HUES64 (cell line): ENCODE results near the gene GASK1B.

Experiments used
- H3K27ac ChIP-seq: 2 replicates; pipeline ENCODE4 v1.7.0; 2013; ENCODE audit warnings: low read depth, low read length, inconsistent platforms
- H3K27me3 ChIP-seq: 2 replicates; pipeline ENCODE4 v1.6.1; 2013; ENCODE audit warnings: mild to moderate bottlenecking, low read length; ENCODE audit not compliant: insufficient read depth
- H3K36me3 ChIP-seq: 2 replicates; pipeline ENCODE4 v1.6.1; 2013; ENCODE audit warnings: mild to moderate bottlenecking, low read length; ENCODE audit not compliant: insufficient read depth
- H3K4me1 ChIP-seq: 2 replicates; pipeline ENCODE4 v1.6.1; 2013; ENCODE audit warnings: mild to moderate bottlenecking, low read length, moderate library complexity; ENCODE audit not compliant: insufficient read depth
- H3K4me3 ChIP-seq: 2 replicates; pipeline ENCODE4 v1.5.1; 2013; ENCODE audit warnings: mild to moderate bottlenecking, low read length, moderate library complexity
- H3K9ac ChIP-seq: 2 replicates; pipeline ENCODE4 v1.6.1; 2013; ENCODE audit warnings: mild to moderate bottlenecking, low read depth, low read length
- H3K9me3 ChIP-seq: 2 replicates; pipeline ENCODE4 v1.6.1; 2013; ENCODE audit warnings: low read depth, low read length; ENCODE audit not compliant: insufficient read depth
- WGBS: fragments of 150-250, 120-280 bp; methylation state at CpG from one replicate; pipeline ENCODE4 v1.1.7; 2013; ENCODE audit warnings: missing lambda C conversion rate; 5-methylcytosine and 5-hydroxymethylcytosine counted together

GASK1B gene

DNA sequence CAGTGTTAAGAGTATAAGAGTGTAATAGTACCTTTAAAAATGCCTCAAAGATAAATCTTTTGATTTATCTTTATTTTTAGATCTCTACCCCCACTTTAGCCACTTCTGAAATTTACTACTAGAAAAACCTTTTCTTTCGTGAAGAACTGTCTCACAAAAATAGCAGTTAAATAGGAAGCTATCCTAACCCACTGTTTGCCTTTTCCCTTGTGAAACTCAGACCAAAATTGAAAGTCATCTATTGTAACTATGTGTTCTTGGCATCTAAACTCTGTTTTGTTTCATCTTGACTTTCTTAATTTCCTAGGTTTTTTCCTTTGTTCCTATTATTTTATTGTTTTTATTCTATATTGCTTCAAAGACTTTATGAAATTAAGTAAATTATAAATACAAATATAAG is 29.7 kb upstream of the GASK1B start:
- no peaks in the 10 kb centered on the region for H3K27me3 ChIP-seq
- no peaks in the 10 kb centered on the region for H3K36me3 ChIP-seq
- H3K9me3 ChIP-seq = no peaks in the 10 kb centered on the region
- WGBS = 100% methylated on average over 1 of the region's 1 CpG
- no peak overlapping the region for H3K27ac ChIP-seq
- H3K4me1 ChIP-seq = no peaks in the 10 kb centered on the region
- H3K4me3 ChIP-seq = no peak overlapping the region
- no peak overlapping the region for H3K9ac ChIP-seq

DNA sequence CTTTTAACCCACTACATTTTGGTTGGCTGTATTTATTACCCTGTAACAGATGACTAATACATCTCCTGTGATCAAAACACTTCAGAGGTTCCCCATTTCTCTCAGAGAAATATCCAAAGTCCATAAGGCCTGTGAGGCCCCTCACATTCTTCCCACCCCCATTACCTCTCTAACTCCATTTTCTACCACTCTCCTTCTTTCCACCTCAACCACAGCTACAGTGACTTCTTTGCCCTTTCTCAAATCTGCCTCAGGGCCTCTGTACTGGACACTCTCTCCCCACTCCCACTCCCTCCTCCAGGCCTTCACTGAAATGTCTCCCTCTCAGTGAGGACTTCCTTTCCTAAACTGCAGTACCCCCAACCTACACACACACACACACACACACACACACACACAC is 29.1 kb upstream of the GASK1B start:
- no peaks in the 10 kb centered on the region for H3K27me3 ChIP-seq
- H3K36me3 ChIP-seq = no peaks in the 10 kb centered on the region
- H3K4me3 ChIP-seq = no peak overlapping the region
- H3K27ac ChIP-seq = no peak overlapping the region
- no peaks in the 10 kb centered on the region for H3K4me1 ChIP-seq
- H3K9ac ChIP-seq = no peak overlapping the region
- H3K9me3 ChIP-seq = no peaks in the 10 kb centered on the region

DNA sequence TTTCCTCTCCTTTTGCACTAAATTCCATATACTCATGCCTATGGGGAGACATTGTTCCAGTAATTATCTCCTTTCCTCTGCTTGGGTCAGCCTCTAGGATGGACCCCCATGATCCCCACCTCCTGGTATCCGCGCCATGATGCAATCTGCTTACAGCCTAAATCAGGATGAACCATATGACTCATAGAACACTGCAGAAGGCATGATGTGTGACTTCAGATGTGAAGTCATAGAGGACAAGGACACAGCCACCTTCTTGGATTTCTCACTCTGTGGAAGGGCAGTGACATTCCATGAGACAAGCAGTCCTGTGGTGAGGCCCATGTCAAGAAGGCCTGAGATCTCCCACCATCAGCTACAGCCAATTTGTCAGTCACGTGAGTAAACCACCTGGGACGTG is 28.5 kb upstream of the GASK1B start:
- Histone ChIP-seq H3K9me3 (no peaks in the 10 kb centered on the region), H3K4me3 (no peak overlapping the region), H3K9ac (no peak overlapping the region), H3K27me3 (no peaks in the 10 kb centered on the region), H3K27ac (no peak overlapping the region), H3K36me3 (no peaks in the 10 kb centered on the region), H3K4me1 (no peaks in the 10 kb centered on the region)
- 97% methylated on average over 4 of the region's 4 CpGs for WGBS

GRCh38 chr4:158200214-158200613 is 27.4 kb upstream of the GASK1B start:
- H3K4me1 ChIP-seq = no peaks in the 10 kb centered on the region
- no peaks in the 10 kb centered on the region for H3K27me3 ChIP-seq
- 85% methylated on average over 3 of the region's 3 CpGs for WGBS
- no peak overlapping the region for H3K9ac ChIP-seq
- no peaks in the 10 kb centered on the region for H3K36me3 ChIP-seq
- H3K4me3 ChIP-seq = no peak overlapping the region
- no peak overlapping the region for H3K27ac ChIP-seq
- no peaks in the 10 kb centered on the region for H3K9me3 ChIP-seq

DNA sequence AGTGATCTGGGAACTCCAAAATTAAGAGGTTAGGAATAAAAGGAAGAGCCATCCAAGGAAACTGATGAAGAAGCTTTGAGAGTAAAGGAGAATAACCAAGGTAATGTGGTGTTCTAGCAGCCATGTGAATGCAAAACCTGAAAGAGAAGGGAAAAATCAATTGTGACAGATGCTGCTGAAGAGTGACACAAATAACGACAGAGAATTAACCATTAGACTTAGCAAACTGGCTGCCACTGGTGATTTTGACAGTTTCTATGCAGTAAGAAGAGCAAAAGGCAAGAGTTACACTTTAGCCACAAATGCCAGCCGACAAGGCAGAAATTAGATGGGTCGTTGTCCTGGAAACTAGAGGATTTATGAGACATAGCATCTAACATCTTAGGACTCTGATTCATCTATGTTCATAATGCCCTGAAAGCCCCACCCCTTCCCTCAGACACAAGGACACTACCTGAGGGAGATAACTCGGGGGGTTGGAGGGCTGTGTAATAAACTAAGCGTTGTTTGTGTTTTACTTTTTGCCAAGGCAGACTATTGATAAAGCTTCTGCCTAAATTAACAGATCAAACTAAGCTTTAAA is 24.5 kb upstream of the GASK1B start:
- Histone ChIP-seq H3K36me3 (no peaks in the 10 kb centered on the region), H3K9ac (no peak overlapping the region), H3K27me3 (no peaks in the 10 kb centered on the region), H3K4me1 (no peaks in the 10 kb centered on the region), H3K4me3 (no peak overlapping the region), H3K27ac (no peak overlapping the region), H3K9me3 (no peaks in the 10 kb centered on the region)
- 95% methylated on average over 3 of the region's 5 CpGs for WGBS

- Histone ChIP-seq H3K9ac (no peak overlapping the region), H3K9me3 (no peaks in the 10 kb centered on the region), H3K4me3 (no peak overlapping the region), H3K36me3 (no peaks in the 10 kb centered on the region), H3K27me3 (no peaks in the 10 kb centered on the region), H3K27ac (no peak overlapping the region), H3K4me1 (no peaks in the 10 kb centered on the region)
- WGBS = 100% methylated on average over 1 of the region's 1 CpG
These were observed 22.5 kb upstream of the GASK1B start for GRCh38 chr4:158195297-158195696.

DNA sequence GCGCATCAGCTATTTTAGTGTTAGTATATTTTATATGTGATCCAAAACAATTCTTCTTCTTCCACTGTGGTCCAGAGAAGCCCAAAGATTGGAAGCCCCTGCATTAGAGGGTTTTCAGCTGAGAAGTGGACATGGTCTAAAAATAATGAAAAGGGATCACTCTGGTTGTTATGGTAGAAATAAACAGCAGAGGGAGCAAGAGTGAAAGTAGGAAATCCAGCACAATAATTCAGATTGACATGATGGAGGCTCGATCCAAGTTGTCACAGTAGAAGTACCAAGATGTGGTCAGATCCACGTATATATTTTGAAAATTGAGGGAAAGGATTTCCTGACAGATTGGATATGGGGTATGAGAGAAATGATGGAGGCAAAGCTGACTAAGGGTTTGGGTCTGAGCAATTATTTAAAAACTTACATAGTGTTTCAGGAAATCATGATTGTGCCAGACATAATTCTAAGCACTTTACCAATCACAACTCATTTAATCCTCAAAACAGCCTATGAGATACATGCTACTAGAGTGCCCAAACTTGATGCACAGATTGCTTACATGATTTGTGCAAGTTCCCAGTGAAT is 20.4 kb upstream of the GASK1B start:
- Histone ChIP-seq H3K9ac (no peak overlapping the region), H3K4me1 (no peaks in the 10 kb centered on the region), H3K27ac (no peak overlapping the region), H3K27me3 (no peaks in the 10 kb centered on the region), H3K9me3 (no peaks in the 10 kb centered on the region), H3K36me3 (no peaks in the 10 kb centered on the region), H3K4me3 (no peak overlapping the region)
- WGBS = 59% methylated on average over 2 of the region's 3 CpGs

GRCh38 chr4:158192439-158193158 is 19.8 kb upstream of the GASK1B start:
- H3K27ac ChIP-seq = no peak overlapping the region
- H3K36me3 ChIP-seq = no peaks in the 10 kb centered on the region
- 98% methylated on average over 4 of the region's 5 CpGs for WGBS
- no peaks in the 10 kb centered on the region for H3K27me3 ChIP-seq
- H3K4me1 ChIP-seq = no peaks in the 10 kb centered on the region
- no peak overlapping the region for H3K9ac ChIP-seq
- H3K4me3 ChIP-seq = no peak overlapping the region
- no peaks in the 10 kb centered on the region for H3K9me3 ChIP-seq

- 97% methylated on average over 2 of the region's 2 CpGs for WGBS
- no peaks in the 10 kb centered on the region for H3K27me3 ChIP-seq
- H3K36me3 ChIP-seq = no peaks in the 10 kb centered on the region
- no peaks in the 10 kb centered on the region for H3K9me3 ChIP-seq
- H3K4me3 ChIP-seq = no peak overlapping the region
- no peak overlapping the region for H3K27ac ChIP-seq
- H3K9ac ChIP-seq = no peak overlapping the region
- H3K4me1 ChIP-seq = no peaks in the 10 kb centered on the region
These were observed 17.9 kb upstream of the GASK1B start for GRCh38 chr4:158190718-158191117.

GRCh38 chr4:158189422-158189821 is 16.6 kb upstream of the GASK1B start:
- no peaks in the 10 kb centered on the region for H3K9me3 ChIP-seq
- WGBS = 96% methylated on average over 1 of the region's 1 CpG
- no peaks in the 10 kb centered on the region for H3K36me3 ChIP-seq
- no peak overlapping the region for H3K9ac ChIP-seq
- H3K4me3 ChIP-seq = no peak overlapping the region
- H3K27me3 ChIP-seq = no peaks in the 10 kb centered on the region
- no peaks in the 10 kb centered on the region for H3K4me1 ChIP-seq
- no peak overlapping the region for H3K27ac ChIP-seq

- Histone ChIP-seq H3K9me3 (no peaks in the 10 kb centered on the region), H3K27me3 (no peaks in the 10 kb centered on the region), H3K27ac (no peak overlapping the region), H3K4me3 (no peak overlapping the region), H3K9ac (no peak overlapping the region), H3K4me1 (no peaks in the 10 kb centered on the region), H3K36me3 (no peaks in the 10 kb centered on the region)
- WGBS = 94% methylated on average over 2 of the region's 2 CpGs
These were observed 14.0 kb upstream of the GASK1B start for GRCh38 chr4:158186815-158187214.
